DMS153 treated with DMSO at 0.1 percent for 48 hours (cell line): ENCODE measurements around the gene PARP12.

Experiments
- DNase-seq: peaks from one replicate; lab custom pipeline; 2025; ENCODE audit not compliant: unreplicated experiment; lab: John Stamatoyannopoulos, UW

The PARP12 gene

GRCh38 chr7:140035400-140036223 is 27.1 kb downstream of the PARP12 start:
- DNase-seq: no peak

- no peak for DNase-seq
These were observed 28.3 kb downstream of the PARP12 start for GRCh38 chr7:140034421-140034820.

- no peak for DNase-seq
These were observed 28.9 kb downstream of the PARP12 start for GRCh38 chr7:140033779-140034363.

GRCh38 chr7:140033036-140033435 is 29.7 kb downstream of the PARP12 start:
- no peak for DNase-seq

- DNase-seq: no peak
These were observed 31.4 kb downstream of the PARP12 start for GRCh38 chr7:140031364-140031763.

GRCh38 chr7:140029072-140029471 is 33.7 kb downstream of the PARP12 start:
- no peak for DNase-seq

- no peak for DNase-seq
These were observed 34.4 kb downstream of the PARP12 start for GRCh38 chr7:140028311-140028710.

GRCh38 chr7:140027858-140028257 is 34.9 kb downstream of the PARP12 start:
- DNase-seq: no peak

- DNase-seq: no peak
These were observed 35.8 kb downstream of the PARP12 start for GRCh38 chr7:140026935-140027334.

- no peak for DNase-seq
These were observed 36.8 kb downstream of the PARP12 start for GRCh38 chr7:140025814-140026433.

- DNase-seq: no peak
These were observed 37.5 kb downstream of the PARP12 start for GRCh38 chr7:140025241-140025640.

GRCh38 chr7:140024585-140024984 is 38.2 kb downstream of the PARP12 start:
- no peak for DNase-seq

- no peak for DNase-seq
These were observed 39.0 kb downstream of the PARP12 start for GRCh38 chr7:140023728-140024127.

- no peak for DNase-seq
These were observed 40.1 kb downstream of the PARP12 start for GRCh38 chr7:140022582-140023211.

GRCh38 chr7:140021603-140022002 is 41.1 kb downstream of the PARP12 start:
- DNase-seq: no peak

- DNase-seq: no peak
These were observed 43.1 kb downstream of the PARP12 start for GRCh38 chr7:140019606-140020005.

GRCh38 chr7:140019172-140019571 is 43.6 kb downstream of the PARP12 start:
- no peak for DNase-seq

- DNase-seq: no peak
These were observed 44.4 kb downstream of the PARP12 start for GRCh38 chr7:140018125-140019043.

GRCh38 chr7:140017543-140017942 is 45.2 kb downstream of the PARP12 start:
- no peak for DNase-seq

- no peak for DNase-seq
These were observed 45.7 kb downstream of the PARP12 start for GRCh38 chr7:140017034-140017433.

- DNase-seq: no peak
These were observed 46.2 kb downstream of the PARP12 start for GRCh38 chr7:140016540-140016939.
